Spinal cord (tissue), 10 donors: ENCODE measurements around the gene COLEC12. TPM values are rescaled to one million over a fixed set of nuclear protein-coding genes. Genes with fewer than 3 reads are reported as not detected.

Source experiments
- DNase-seq, 6 donors: peaks; one replicate each; pipeline versions ENCODE4 v3.0.0 to v3.0.0-alpha.2; 2013 to 2015; ENCODE audit warnings: low spot score in 6 of 6, low read depth in 4 of 6
- H3K27ac ChIP-seq: one replicate; pipeline ENCODE4 v1.5.1; 2013; ENCODE audit warnings: low read depth, low read length, control low read depth
- H3K27me3 ChIP-seq: one replicate; pipeline ENCODE4 v1.6.1; 2013; ENCODE audit warnings: low read length; ENCODE audit not compliant: control insufficient read depth, insufficient read depth
- H3K36me3 ChIP-seq: one replicate; pipeline ENCODE4 v1.6.1; 2013; ENCODE audit warnings: low read length; ENCODE audit not compliant: control insufficient read depth, insufficient read depth
- H3K4me1 ChIP-seq: one replicate; pipeline ENCODE4 v1.6.1; 2013; ENCODE audit warnings: low read length; ENCODE audit not compliant: control insufficient read depth, insufficient read depth
- H3K4me3 ChIP-seq: one replicate; pipeline ENCODE4 v1.5.1; 2013; ENCODE audit warnings: low read depth, low read length, control low read depth
- H3K9me3 ChIP-seq: one replicate; pipeline ENCODE4 v1.6.1; 2013; ENCODE audit warnings: low read length; ENCODE audit not compliant: control insufficient read depth, insufficient read depth
- WGBS: methylation state at CpG from one replicate; pipeline ENCODE4 v1.1.5; 2013; ENCODE audit warnings: missing lambda C conversion rate; ENCODE audit not compliant: insufficient coverage; 5-methylcytosine and 5-hydroxymethylcytosine counted together
- polyA plus RNA-seq, 2 donors: library from polyadenylated mRNA; unstranded; fragments of 120-200 nt; gene quantifications; one replicate each; pipeline ENCODE4 v1.2.1, GENCODE V29; 2013; ENCODE audit not compliant: insufficient read length in 2 of 2
- total RNA-seq, 2 donors: library from RNA; depleted of rRNA in 1 of 2; stranded (reverse); fragments of 120-200 nt in 1 of 2; fragments of >200 nt in 1 of 2; gene quantifications; one replicate each; pipeline versions ENCODE4 v1.2.3 to v1.2.4, GENCODE V29; 2013 to 2014
- donor health status: healthy.

The COLEC12 gene
- total and polyA plus RNA-seq, 4 donors: 19.2 to 282 (median 57.4) TPM

DNA sequence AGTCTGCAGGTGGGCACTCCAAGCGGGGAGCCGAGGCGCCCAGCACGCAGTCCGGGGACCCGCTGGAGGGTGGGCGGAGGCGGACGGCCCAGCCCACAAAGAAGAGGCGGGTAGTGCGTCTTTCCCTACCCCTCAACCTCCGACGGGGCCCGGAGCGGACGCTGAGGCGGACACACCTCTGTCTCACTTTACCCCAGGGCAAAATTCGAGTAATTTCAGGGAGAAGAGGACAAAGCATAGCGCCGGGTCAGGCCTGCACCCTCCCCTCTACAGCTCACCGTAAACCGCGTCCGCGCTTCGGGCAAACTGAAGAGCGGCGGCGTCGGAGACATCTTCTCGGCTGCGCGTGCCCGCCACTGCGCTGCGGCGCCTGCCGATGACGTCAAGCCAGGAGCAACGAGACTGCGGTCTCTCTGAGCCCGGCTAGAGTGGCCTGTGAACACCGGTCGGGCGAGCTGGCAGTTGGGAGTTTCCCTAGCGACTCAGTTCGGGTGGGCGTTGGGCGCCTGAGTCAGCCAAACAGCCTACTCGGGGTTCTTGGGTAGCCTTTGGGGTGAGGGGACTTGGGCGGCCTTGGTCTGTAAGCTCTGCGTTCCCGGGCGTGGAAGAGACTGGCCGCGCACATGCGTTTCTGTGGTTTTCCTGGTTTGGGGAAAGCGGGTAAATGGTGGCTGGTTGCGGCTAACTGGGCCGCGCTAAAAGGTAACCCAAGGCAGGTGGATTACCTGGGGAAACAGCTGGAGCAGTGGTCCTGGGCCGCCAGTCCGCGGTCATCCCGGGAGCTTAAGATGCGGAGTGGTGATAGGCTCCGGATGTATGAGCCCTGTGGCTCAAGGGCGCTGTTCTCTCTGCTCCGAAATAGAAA, 232.6 kb downstream of the COLEC12 start, which contains the start of gene THOC1:
Gene THOC1, minus strand, starts transcription at position 360 of the 865 bp plus-strand sequence. Its CDS starts 28 bp downstream, at position 332.
- Histone ChIP-seq H3K27me3 (no peaks in the 10 kb centered on the region), H3K4me1 (peaks cover 13% of the 10 kb centered on the region), H3K27ac (peak within 1 kb of the TSS; percentile 75), H3K36me3 (peaks cover 4% of the 10 kb centered on the region), H3K4me3 (peak within 1 kb of the TSS; percentile 76), H3K9me3 (no peaks in the 10 kb centered on the region)
- 0% methylated on average over 68 of the region's 69 CpGs for WGBS
- peak; percentile 77 to 97 (median 87) for DNase-seq

DNA sequence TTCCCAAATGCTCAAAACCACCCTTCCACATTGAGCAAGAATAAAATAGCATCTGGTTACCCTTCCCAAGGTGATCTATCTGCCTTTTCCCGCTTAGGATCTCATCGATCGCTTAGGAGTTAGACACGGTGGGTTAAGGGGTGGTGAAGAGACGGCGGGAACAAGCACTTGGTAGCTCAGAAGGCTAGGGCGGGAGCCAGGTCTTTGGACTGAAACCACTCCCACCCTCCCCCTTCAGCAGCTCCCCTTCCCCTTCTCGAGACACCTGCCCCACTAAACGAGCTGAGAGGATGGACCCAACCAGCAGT, 233.2 kb downstream of the COLEC12 start:
- H3K4me1 ChIP-seq: peaks cover 13% of the 10 kb centered on the region
- peaks cover 5% of the 10 kb centered on the region for H3K36me3 ChIP-seq
- H3K9me3 ChIP-seq: no peaks in the 10 kb centered on the region
- DNase-seq: peak in 1 of 6 donors; percentile 17
- no peaks in the 10 kb centered on the region for H3K27me3 ChIP-seq
- H3K4me3 ChIP-seq: peak overlapping the region; percentile 76
- H3K27ac ChIP-seq: peak overlapping the region; percentile 75
- WGBS: 8% methylated on average over 5 of the region's 9 CpGs

Other genes with a start within 250 kb of the COLEC12 start
- 10 to 100 TPM; 64.0 to 81.6 TPM for gene THOC1, start 232.7 kb downstream of the COLEC12 start, total RNA-seq
- 10 to 100 TPM; 61.0 to 70.4 TPM for gene THOC1, start 232.7 kb downstream of the COLEC12 start, polyA plus RNA-seq
- not detected for gene CETN1, start 79.7 kb upstream of the COLEC12 start, total RNA-seq
- gene CETN1, start 79.7 kb upstream of the COLEC12 start, polyA plus RNA-seq: not detected
- 10 to 100 TPM in 1 of 2 donors, 1 to 10 TPM in 1; 3.8 to 12.5 TPM for gene CLUL1, start 96.3 kb upstream of the COLEC12 start, total RNA-seq
- gene CLUL1, start 96.3 kb upstream of the COLEC12 start, polyA plus RNA-seq: 10 to 100 TPM; 16.0 to 16.8 TPM
- 10 to 100 TPM; 22.1 to 23.4 TPM for gene TYMS, start 157.0 kb upstream of the COLEC12 start, total RNA-seq
- 10 to 100 TPM; 62.8 to 70.3 TPM for gene TYMS, start 157.0 kb upstream of the COLEC12 start, polyA plus RNA-seq
- 10 to 100 TPM; 24.8 to 48.3 TPM for gene ENOSF1, start 211.9 kb upstream of the COLEC12 start, total RNA-seq
- 10 to 100 TPM; 42.0 to 63.6 TPM for gene ENOSF1, start 211.9 kb upstream of the COLEC12 start, polyA plus RNA-seq